Right cardiac atrium (tissue), 5 donors: Measurements from ENCODE around the gene TFCP2. TPM values are rescaled to one million over a fixed set of nuclear protein-coding genes. Genes with fewer than 3 reads are reported as not detected.
A peak's percentile ranks its signal among the peaks of the same experiment; 100 is the strongest.

ENCODE experiments used
- ATAC-seq, 2 donors: fragments of 200-7000 bp; cut with Tn5 transposase; one replicate each; pipeline versions ENCODE4 v1.8.0 to v1.9.1; 2020; ENCODE audit warnings: moderate library complexity in 2 of 2, mild to moderate bottlenecking in 1 of 2
- DNase-seq, 3 donors: peaks; one replicate each; pipeline ENCODE4 v3.0.0-alpha.2; 2020
- H3K27ac ChIP-seq: one replicate; pipeline ENCODE4 v1.5.1; 2013; ENCODE audit warnings: mild to moderate bottlenecking, low read length, control low read depth, moderate library complexity
- H3K27me3 ChIP-seq: one replicate; pipeline ENCODE4 v1.6.1; 2013; ENCODE audit not compliant: control insufficient read depth, insufficient read depth
- H3K4me1 ChIP-seq: one replicate; pipeline ENCODE4 v1.6.1; 2013; ENCODE audit warnings: low read length; ENCODE audit not compliant: control insufficient read depth, insufficient read depth
- H3K4me3 ChIP-seq: one replicate; pipeline ENCODE4 v1.5.1; 2013; ENCODE audit warnings: low read length, control low read depth
- H3K9me3 ChIP-seq: one replicate; pipeline ENCODE4 v1.6.1; 2013; ENCODE audit warnings: low read length; ENCODE audit not compliant: control insufficient read depth
- WGBS: extraction: QIAGEN DNeasy Blood & Tissue Kit; methylation state at CpG from one replicate; pipeline ENCODE4 v1.1.7; 2013; 5-methylcytosine and 5-hydroxymethylcytosine counted together
- intact Hi-C, 4 donors: fragments of 100-400 bp; cut with DNase I; formaldehyde crosslinking; loops; one replicate each; pipeline versions ENCODE4 v1.11.0 to v1.14.0; 2022 to 2023
- polyA plus RNA-seq: library from polyadenylated mRNA; stranded (reverse); fragments of 200-250 nt; gene quantifications from one replicate; pipeline ENCODE4 v1.2.3, GENCODE V29; 2013
- total RNA-seq, 4 donors: library from RNA; stranded (reverse); fragmentation: NEBNext Ultra II Directional; extraction: Animal tissue kit (Norgen Biotek cat#: 25700); gene quantifications; one replicate each; pipeline ENCODE4 v1.2.1, GENCODE V29; 2021
- donor health status: healthy with polysubstance abuse.
- donor health status: DM: no; HTN: yes; CAD: no.
- donor health status: DM: no; HTN: no; CAD: no.
- donor health status: DM: no; HTN: yes; CAD: no; lungs with severe emphysema.
- donor health status: DM: yes; HTN: yes; CAD: no.

Gene TFCP2
- total and polyA plus RNA-seq, 5 donors = 11.8 to 25.1 (median 18.0) TPM

DNA sequence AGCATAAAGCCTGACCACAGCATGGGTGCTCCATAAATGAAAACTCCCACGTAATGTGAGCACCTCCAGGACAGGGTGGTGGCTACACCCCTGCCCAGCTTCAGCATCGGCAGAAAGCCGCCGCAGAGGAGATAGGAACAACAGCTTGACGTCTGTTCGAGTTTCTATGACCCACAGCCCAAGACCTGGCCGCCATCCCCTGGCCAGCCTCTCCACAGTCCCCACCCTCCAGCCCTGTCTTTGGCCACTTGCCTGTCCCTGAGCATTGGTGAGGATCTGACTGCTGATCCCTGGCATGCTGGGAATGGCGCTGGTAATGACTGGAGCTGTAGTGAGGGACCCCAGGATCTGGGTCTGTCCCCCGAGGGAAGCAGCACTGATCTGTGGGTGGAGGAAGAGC, 23.6 kb upstream of the TFCP2 start:
- ATAC-seq (peak; percentile 48 to 53), DNase-seq (peak in 2 of 3 donors; percentile 38 to 60)
- intact Hi-C loops = no loop called here
- H3K4me1 ChIP-seq = no peaks in the 10 kb centered on the region
- no peak overlapping the region for H3K27ac ChIP-seq
- H3K27me3 ChIP-seq = no peaks in the 10 kb centered on the region
- H3K9me3 ChIP-seq = no peaks in the 10 kb centered on the region
- 76% methylated on average over 9 of the region's 9 CpGs for WGBS
- no peak overlapping the region for H3K4me3 ChIP-seq

DNA sequence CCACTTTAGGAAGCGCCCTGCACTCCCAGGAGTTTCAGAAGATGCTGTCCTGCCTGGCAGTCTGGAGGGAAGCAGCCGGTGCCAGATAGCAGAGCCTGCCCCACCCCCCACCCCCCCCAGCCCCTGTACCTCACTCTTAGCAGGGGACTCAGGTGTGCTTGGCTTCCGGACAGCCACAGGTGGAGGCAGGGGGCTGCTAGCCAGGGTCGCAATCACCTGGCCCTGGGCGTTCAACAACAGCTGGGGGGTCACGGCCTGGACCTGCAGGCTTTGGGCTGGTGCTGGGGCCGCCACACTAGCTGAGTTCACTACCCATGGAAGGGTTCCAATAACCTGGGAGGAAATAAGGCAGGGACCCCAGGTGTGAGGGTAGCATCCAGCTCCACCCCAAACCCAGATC, 22.9 kb upstream of the TFCP2 start:
- 94% methylated on average over 7 of the region's 7 CpGs for WGBS
- Histone ChIP-seq H3K4me3 (no peak overlapping the region), H3K9me3 (no peaks in the 10 kb centered on the region), H3K27me3 (no peaks in the 10 kb centered on the region), H3K4me1 (no peaks in the 10 kb centered on the region), H3K27ac (no peak overlapping the region)
- intact Hi-C loops = no loop called here
- DNase-seq (no peak), ATAC-seq (no peak)

DNA sequence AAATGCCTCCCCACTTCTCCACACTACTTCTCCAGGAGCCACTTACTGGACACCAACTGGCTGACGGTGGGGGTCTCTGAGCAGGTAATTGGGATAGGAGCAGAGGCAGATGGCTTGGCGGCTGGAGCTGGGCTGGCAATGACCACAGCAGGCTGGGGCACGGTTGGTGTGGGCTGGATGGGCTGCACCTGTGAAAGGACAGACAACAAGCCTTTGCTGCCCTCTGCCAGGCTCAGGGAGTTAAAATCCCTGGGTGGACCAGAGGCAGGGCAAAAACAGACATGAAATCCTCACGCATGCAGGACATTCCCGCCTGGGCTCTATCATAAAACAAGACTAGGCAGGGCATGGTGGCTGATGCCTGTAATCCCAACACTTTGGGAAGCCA, 19.3 kb upstream of the TFCP2 start:
- intact Hi-C loops = no loop called here
- Histone ChIP-seq H3K4me3 (no peak overlapping the region), H3K4me1 (no peaks in the 10 kb centered on the region), H3K9me3 (no peaks in the 10 kb centered on the region), H3K27me3 (no peaks in the 10 kb centered on the region), H3K27ac (no peak overlapping the region)
- ATAC-seq (no peak), DNase-seq (no peak)
- 87% methylated on average over 5 of the region's 5 CpGs for WGBS

DNA sequence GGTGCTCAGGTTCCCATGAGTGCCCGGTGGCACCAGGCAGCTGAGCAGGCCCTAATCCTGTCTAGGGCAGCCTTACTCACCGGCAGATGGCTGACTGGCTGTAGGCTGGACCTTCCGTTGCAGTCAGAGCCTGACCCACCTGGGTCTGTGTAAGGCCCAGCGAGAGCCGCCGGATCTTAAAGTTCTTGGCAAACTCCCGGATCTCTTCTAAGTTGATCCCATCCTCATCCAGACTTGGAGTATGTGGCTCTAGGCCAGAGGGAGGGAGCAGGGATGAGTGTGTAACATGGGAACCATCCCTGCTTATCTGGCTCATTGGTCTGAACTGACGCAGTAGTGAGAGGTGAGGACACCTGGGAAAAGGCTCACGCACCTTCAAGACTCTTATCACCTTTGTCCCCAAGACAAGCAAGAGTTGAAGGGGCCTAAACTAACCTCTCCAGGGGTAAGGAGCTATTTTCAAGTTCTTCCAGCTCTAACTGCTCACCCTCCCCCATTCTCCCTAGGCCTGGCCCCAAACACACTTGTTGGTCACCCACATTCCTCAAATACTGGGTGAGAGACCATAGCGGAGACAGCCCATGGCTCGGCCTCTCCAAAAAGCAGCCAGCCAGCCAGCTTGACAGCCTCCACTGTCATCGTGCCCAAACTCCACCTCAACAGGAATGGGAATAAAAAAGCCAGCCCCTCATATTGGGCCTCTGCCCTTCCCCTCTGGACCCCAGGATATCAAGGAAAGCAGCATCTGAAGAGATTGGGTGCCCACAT, 18.8 kb upstream of the TFCP2 start:
- no peak for ATAC-seq
- Histone ChIP-seq H3K4me3 (no peak overlapping the region), H3K9me3 (no peaks in the 10 kb centered on the region), H3K27me3 (no peaks in the 10 kb centered on the region), H3K27ac (no peak overlapping the region), H3K4me1 (no peaks in the 10 kb centered on the region)
- 89% methylated on average over 12 of the region's 12 CpGs for WGBS
- intact Hi-C loops = no loop called here
- no peak for DNase-seq

- ATAC-seq (peak; percentile 68 to 84), DNase-seq (no peak)
- Histone ChIP-seq H3K4me1 (no peaks in the 10 kb centered on the region), H3K4me3 (no peak overlapping the region), H3K9me3 (no peaks in the 10 kb centered on the region), H3K27me3 (no peaks in the 10 kb centered on the region), H3K27ac (no peak overlapping the region)
- WGBS = 67% methylated on average over 4 of the region's 4 CpGs
- intact Hi-C loops = no loop called here
These were observed 17.9 kb upstream of the TFCP2 start for GRCh38 chr12:51190820-51191219.

DNA sequence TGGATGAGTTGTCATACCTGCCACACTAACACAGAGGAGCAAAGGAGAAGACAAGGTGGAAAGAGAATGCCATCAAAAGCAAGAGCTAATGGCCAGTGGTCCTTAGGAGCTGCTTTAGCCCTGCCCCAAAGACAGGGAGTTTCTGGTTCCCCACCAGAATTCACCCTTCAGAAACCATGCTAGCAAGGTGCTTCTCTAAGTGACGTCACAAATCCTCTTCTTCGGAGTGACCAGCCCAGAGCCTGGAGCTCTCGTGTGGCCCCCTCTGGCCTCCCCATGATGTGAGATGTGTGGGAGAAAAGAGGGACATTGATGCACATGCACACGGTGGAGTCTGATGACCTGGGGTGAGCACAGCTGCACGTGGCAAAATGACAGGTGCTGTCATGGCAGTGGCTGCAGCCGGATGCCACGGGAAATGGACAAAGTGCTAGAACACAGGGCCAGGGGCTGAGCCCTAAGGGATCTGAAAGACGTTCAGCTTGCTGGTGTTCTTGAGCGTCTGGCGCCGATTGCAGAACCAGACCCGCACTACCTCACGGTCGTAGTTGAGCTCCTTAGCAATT, 16.9 kb upstream of the TFCP2 start:
- H3K4me1 ChIP-seq = no peaks in the 10 kb centered on the region
- H3K9me3 ChIP-seq = no peaks in the 10 kb centered on the region
- no peak overlapping the region for H3K27ac ChIP-seq
- DNase-seq (no peak), ATAC-seq (no peak)
- 90% methylated on average over 14 of the region's 14 CpGs for WGBS
- H3K4me3 ChIP-seq = no peak overlapping the region
- no peaks in the 10 kb centered on the region for H3K27me3 ChIP-seq
- intact Hi-C loops = no loop called here

- intact Hi-C loops = no loop called here
- DNase-seq = no peak
- Histone ChIP-seq H3K27ac (no peak overlapping the region), H3K27me3 (no peaks in the 10 kb centered on the region), H3K4me1 (no peaks in the 10 kb centered on the region), H3K4me3 (no peak overlapping the region), H3K9me3 (no peaks in the 10 kb centered on the region)
- ATAC-seq = no peak
- WGBS = 87% methylated on average over 14 of the region's 14 CpGs
These were observed 15.6 kb upstream of the TFCP2 start for GRCh38 chr12:51188359-51189051.

DNA sequence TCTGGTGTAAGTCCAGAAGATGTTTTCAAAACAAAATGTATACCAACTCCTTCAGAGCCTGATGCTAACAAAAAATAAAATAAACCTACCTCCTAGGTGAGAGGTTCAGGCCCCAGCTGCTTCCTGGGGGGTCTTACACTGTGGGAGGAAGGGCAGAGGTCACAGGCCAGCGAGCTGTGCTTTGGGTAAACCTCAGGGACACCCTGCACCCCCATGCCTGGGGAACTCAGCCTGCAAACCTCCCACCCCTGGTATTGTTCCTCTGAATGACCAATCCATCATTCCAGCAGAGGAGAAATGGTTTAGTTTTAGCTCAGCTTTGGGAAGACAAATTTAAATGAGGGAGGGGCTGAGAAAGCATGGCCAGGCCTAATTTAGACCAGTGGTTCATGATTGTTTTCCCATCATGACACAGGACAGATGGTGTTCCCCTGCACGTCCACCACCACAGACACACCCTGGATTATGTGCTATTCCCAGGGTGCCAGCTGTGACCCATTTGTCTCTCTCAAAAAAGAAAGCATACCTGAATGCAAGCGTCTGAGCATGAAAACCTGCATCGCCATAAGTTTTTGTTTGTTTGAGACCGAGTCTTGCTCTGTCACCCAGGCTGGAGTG, 14.5 kb upstream of the TFCP2 start:
- Histone ChIP-seq H3K27me3 (no peaks in the 10 kb centered on the region), H3K4me3 (no peak overlapping the region), H3K27ac (no peak overlapping the region), H3K9me3 (no peaks in the 10 kb centered on the region), H3K4me1 (no peaks in the 10 kb centered on the region)
- no peak for DNase-seq
- WGBS = 72% methylated on average over 5 of the region's 5 CpGs
- no peak for ATAC-seq
- intact Hi-C loops = no loop called here

DNA sequence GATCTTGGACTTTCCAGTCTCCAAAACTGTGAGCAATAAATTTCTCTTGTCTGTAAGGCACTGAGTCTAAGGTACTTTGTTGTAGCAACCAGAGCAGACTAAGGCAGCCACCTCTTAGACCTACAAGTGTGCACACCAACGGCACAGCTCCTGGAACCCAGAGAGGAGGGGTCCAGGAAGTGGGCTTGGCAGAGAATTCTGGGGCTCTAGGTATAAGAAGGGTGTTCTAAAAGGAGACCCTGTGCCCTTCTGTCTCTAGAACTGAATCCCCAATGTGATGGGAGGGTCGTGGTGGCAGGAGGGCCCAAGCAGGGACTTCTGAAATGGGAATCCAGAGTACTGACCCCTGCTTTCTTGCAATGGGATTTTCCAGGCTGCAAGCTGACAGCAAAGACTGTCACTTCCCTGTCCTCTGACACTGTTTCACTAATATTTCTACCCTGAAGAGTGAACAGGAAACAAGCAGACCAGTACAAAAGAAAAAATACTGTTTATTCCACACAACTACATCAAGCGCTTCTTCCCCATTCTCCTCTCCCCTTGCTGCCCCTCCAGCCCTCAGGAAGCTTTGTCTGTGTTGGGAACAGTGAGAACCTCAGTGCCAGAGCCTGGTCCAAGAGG, 13.6 kb upstream of the TFCP2 start:
- no peaks in the 10 kb centered on the region for H3K4me1 ChIP-seq
- H3K4me3 ChIP-seq = no peak overlapping the region
- H3K9me3 ChIP-seq = no peaks in the 10 kb centered on the region
- no peaks in the 10 kb centered on the region for H3K27me3 ChIP-seq
- DNase-seq (no peak), ATAC-seq (no peak)
- intact Hi-C loops = no loop called here
- WGBS = 56% methylated on average over 3 of the region's 3 CpGs
- no peak overlapping the region for H3K27ac ChIP-seq

DNA sequence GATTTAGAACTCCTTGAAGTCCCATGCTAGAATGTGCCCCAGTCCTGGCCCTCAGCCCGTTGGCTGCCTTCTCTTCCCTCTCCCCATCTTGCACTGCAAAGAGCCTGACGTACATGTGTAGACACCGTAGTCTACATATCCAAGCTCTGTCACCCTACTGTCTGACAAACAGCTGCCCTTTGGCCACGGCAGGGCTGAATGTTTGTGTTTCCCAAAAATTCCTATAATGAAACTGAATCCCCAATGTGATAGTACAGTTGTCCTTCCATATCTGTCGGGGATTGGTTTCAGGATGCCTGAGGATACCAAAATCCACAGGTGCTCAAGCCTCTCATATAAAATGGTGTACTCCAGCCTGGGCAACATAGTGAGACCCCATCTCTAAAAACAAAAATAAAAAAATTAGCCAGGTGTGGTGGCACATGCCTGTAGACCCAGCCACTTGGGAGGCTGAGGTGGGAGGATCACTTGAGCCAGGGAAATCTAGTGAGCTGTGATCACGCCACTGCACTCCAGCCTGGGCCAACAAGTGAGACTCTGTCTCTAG, 12.3 kb upstream of the TFCP2 start:
- no peak for DNase-seq
- WGBS = 88% methylated on average over 6 of the region's 6 CpGs
- no peak overlapping the region for H3K27ac ChIP-seq
- no peaks in the 10 kb centered on the region for H3K27me3 ChIP-seq
- ATAC-seq = no peak
- no peak overlapping the region for H3K4me3 ChIP-seq
- H3K4me1 ChIP-seq = no peaks in the 10 kb centered on the region
- intact Hi-C loops = no loop called here
- no peaks in the 10 kb centered on the region for H3K9me3 ChIP-seq
